Fibroblast of skin of abdomen (primary cell): Measurements from ENCODE around the gene EPN1.
A peak's percentile ranks its signal among the peaks of the same experiment; 100 is the strongest.

Experiments used
- DNase-seq: peaks from one replicate; pipeline ENCODE4 v3.0.0-alpha.2; 2013

Gene EPN1

DNA sequence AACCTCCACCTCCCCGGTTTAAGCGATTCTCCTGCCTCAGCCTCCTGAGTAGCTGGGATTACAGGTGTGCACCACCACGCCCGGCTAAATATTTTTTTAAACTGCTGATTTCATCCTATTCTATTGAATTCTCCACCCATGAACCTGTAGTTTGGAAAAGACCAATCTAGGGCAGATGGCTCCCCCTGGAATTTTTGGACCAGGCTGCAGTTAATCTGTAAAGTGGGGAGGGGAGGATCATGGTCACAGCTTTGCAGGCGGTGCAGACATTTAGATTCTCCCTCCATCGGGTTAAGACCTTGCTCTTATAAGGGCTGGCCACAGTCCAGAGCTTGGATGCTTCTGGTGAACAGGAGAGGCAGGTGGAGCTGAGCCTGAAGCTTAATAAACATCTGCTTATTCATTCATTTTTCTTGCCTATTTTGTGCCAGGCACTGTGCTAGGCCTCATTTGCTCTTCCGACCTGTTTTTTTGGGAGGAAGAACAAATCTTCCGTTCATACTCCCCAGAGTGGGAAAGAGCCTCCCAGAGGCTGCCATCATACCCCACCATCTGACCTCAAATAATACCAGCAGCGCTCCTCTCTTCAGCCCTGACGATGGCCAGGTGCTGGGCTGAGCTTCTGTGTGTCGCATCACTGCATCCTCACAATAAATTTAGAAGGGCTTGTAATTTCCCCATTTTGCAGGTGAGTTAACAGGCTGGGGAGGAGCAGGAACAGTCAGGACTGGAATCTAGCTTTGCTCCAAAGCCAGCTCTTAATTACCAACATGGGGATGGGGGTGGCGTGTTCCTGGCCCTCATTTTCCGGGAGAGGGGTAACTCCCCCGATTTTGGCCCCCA is 27.9 kb upstream of the EPN1 start:
- DNase-seq, result no peak

DNA sequence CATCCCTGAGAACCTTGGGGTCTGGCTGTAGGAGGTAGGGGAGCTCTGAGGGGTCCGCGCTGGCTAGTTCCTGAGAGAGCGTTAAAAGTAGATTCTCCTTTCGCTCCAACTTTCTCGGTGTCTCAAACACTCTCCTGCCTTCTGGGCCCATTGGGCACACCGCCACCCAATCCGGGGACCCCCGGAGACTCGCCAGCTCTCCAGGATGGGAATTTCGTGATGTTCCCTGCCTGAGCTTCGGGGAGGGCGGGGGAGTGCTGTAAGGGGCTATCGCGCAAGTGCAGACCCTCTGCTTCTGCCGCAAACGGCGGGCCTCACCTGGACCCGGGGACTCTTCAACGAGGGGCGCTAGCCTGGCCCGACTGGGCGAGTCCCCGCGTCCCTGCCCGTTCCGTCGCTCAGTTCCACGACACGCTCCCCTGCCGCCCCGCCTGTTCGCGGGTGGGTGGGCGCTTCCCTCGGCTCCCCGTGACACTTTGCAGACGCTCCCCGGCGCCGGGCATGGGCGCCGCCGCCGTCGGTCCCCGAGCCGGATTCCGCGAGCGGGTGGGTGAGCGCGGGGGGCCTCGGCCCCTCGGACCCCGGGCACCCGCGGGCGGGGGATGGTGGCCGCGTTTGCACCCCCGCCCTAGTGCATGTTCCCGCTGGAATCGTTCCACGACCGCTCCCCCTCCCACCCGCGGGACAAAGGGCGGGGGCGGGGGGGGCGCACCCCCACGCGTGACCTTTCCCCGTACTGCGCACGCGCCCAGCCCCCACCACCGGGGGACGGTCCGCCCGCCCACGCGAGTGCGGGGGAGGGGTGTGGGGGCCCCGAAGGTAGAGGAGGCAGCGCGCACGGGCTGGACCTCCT is 27.1 kb upstream of the EPN1 start, which contains the start of gene CCDC106:
CCDC106 (plus strand) TSS at position 481 of the 853 bp plus-strand sequence. CDS start 835 bp downstream, outside the sequence.
- DNase-seq, result peak; percentile 82

- no peak for DNase-seq
These were observed 26.3 kb upstream of the EPN1 start for GRCh38 chr19:55648585-55649267.

GRCh38 chr19:55649268-55650125 is 25.5 kb upstream of the EPN1 start:
- no peak for DNase-seq

GRCh38 chr19:55650126-55650557 is 24.9 kb upstream of the EPN1 start:
- DNase-seq, result no peak

DNA sequence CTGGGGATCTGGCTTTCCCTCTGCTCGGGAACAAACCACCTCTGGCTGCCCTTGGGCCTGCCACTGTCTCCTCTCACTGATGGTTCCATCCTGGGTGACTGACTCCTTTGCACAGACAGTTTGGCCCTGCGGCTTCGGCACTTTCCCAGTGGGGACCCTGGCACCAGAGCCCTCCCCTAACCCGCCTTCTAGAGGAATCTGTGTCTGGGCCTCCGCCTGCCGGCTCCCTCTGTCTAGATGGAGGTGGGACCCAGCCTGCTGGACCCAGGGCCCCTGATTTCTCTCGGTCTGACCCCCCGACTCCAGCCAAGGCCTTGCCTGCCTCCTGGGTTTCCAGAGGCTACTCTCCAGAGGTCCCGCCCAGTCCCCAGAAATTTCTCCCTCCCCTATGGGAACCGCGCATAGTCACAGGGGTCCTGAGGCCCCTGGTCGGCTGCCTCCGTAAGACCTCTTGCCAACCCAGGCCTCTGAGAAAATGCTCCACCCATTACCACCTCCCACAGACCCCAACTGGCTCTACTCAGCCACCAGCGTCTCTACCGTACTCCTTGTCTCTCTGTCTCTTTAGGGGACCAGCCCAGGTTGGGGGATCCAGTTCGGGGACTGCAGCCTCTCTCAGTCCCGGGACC is 24.3 kb upstream of the EPN1 start:
- no peak for DNase-seq

DNA sequence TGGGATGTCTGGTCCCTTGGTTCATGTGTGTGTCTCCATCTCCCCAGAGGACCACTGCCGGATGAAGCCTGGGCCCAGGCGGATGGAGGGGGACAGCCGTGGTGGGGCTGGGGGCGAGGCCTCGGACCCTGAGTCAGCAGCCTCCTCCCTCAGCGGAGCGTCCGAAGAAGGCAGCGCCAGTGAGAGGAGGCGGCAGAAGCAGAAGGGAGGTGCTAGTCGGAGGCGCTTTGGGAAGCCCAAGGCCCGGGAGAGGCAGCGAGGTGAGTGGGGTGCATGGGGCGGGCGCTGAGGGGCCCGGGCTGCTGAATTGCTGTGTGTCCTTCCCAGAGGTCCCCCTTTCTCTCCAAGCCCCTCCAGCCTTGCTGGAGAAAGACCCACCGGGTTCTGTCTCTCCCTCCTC is 23.8 kb upstream of the EPN1 start:
- no peak for DNase-seq

- DNase-seq, result no peak
These were observed 22.5 kb upstream of the EPN1 start for GRCh38 chr19:55652311-55653128.

- DNase-seq, result peak; percentile 99
These were observed 21.2 kb upstream of the EPN1 start for GRCh38 chr19:55653651-55654322.

DNA sequence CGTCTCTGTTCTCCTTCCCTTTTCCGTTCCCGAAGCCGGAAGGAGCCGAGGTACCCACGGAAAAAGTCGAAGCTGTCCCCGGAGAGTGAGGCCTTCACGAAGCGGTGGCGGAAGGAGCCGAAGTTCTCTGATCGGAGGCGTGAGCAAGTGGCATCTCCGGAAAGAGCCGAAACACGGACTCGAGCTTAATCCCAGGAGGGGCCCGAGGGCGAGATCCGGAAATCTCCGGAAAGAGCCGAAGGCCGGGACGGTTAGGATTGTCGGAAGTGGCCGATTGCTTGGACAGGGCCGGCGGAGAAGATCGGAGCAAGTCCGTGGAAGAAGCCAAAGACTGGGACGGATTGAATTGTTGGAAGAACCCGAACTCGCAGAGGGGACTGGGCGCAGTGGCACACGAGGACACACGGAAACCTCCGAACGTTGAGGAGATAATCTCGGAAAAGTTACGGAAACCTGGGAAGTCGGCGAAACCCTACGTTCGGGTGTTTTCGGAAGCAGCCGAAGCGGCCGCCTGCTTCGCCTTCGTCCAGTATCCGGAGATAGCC is 20.6 kb upstream of the EPN1 start:
- peak; percentile 99 for DNase-seq

DNA sequence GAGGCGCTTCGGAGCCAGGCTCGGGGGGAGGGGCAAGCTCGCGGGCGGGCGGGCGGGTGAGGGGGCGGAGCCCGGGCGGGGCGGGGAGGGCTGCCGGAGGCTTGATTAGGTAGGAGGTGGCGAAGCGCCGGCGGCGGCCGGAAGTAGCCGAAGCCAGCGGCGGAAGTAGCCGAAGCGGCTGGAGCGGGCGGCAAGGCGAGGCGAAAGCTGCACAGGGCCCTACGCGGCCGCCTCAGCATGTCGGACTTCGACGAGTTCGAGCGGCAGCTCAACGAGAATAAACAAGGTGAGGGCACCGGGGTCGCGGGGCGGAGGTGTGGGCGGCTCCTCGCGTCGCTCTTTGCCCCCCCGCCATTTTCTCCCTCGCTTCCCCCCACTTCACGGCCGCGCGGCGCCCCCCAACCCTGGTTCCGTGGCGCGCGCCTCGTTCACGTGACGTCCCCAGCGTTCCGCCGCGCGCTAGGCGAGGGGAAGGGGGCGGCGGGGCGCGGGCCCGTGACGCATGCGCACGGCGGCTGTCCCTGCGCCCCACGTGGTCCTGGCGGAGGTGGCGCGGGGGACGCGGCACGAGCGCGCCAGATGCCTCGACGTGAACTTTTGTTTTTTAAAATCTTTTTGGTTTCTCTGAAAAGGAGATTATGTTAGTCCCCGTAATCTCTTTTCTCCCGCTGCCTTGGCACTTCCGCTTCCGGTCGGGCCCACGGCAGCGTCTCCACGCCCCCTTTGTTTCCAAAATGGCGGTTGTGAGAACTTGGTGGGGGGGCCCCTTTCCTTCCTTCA is 20.0 kb upstream of the EPN1 start, which contains the start of gene U2AF2:
U2AF2 (plus strand) TSS at position 168 of the 780 bp plus-strand sequence; CDS start at position 238, 70 bp downstream.
- peak; percentile 91 for DNase-seq

- DNase-seq, result no peak
These were observed 19.4 kb upstream of the EPN1 start for GRCh38 chr19:55655648-55656040.

DNA sequence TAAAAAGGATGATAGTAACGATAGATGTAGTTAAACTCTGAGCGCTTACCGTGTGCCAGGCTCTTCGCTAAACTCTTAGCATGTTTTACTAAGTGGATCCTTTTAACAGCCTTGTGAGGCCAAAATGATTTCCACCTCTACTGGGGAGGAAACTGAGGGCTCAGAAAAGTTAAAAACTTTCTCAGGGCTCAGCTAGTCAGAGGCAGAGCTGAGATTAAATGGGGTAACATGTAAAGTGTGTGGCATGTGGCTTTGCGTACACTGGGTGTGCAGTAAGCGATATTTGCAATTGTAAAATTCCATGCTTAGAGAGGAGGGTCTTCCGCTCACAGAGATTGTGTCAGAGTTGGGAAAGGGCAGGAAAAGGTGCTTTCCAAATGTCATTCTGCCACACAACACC is 18.5 kb upstream of the EPN1 start:
- DNase-seq, result no peak

DNA sequence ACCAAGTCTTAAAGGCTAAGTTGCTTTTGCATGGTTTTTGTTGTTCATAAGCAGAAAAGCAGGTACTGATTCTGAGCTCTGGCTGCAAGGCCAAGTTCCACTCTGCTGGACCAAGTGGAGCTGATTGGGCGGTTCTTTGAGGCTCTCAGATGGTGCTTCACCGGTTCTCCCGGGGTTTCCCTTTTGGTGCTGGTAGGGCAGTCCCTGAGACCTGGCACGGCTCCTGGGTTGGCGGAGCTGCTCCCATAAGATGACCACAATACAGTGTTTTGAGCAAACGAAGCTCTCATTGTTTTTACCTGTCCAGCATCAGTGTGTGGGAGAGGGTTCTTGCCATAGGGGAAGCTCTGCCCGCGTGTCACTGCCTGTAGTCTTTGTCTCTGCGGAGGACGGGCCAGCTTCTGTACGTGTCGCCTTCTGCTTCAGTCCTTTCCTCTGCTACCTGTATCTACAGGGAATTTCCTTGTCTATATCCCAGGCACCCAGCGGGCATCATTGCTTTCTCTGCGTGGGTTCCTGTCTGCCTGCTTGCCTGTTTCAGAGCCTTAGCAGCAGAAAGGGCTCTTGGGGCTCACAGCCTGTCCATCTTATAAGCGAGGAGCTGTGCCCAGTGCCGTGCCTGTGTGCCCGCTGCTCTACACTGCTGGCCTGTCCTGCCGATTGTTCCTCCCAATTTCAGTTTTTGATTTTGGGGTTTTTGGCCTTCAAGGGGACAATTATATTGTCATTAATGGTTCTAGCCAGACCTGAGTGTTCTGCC is 17.9 kb upstream of the EPN1 start:
- DNase-seq, result no peak

DNA sequence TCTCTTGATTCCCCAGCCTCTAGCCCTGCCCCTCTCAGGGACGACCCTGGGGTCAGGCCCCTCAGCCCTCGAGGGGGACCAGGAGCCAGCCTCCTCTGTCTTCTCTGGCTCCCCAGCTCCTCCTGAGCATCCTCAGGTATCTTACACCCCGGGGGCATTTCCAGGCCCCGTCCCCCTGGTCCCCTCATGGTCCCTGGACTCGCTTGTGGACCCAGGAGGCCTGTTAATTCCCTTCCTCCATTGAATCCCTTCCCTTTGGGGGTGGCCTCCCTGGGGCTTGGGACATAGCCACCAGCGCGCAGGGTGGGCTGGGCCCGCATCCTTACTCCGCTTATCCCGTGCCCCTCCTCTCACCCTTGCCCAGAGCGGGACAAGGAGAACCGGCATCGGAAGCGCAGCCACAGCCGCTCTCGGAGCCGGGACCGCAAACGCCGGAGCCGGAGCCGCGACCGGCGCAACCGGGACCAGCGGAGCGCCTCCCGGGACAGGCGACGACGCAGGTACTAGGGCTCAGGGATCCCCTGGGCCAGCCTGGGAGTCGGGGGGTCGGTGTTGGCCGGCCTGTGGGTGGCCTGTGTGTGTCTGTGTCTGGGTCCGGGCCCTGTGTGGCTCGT is 16.1 kb upstream of the EPN1 start:
- no peak for DNase-seq

DNA sequence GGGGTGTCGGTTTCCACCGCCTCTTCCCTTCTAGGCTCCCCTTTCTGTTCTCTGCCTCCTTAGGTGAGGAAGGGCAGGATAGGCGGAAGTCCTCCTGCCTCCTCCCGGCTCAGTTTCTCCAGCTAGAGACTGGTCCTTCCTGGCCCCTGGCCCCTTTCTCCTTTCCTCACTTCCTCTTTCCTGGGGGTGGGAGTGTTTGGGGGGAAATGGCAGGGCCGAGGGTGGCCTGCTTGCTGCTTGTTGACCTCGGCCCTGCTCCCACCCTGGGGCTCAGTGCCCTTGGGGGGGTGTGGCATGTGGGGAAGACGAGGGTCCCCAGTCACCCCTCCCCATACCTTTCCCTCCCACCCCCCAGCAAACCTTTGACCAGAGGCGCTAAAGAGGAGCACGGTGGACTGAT is 15.2 kb upstream of the EPN1 start:
- no peak for DNase-seq

DNA sequence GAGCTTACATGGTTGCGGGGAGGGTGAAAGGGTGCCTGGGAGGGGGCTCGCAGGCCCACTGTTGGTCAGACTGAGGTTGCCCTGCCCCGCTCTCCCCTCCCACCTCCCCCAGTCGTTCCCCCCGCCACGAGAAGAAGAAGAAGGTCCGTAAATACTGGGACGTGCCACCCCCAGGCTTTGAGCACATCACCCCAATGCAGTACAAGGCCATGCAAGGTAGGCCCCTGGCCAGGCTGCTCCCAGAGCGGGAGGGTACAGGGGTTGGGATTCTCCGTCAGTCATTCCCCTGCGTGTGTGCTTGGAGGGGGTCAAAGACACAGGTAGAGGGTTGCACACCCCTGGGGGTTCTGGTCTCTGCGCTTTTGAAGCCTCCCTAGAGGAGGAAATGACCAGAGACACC is 14.6 kb upstream of the EPN1 start:
- no peak for DNase-seq
